GM19240 (cell line): ENCODE measurements around the gene CNTNAP2.
"Not testable (repeated sequence)": the region's sequence is repeated elsewhere in the genome, so short reads cannot be mapped to it uniquely, and the experiment has no call there.

ENCODE experiments used
- DNase-seq: peaks from one replicate; pipeline ENCODE4 v3.0.0; 2011; ENCODE audit warnings: low spot score; ENCODE audit not compliant: insufficient read length

The CNTNAP2 gene

DNA sequence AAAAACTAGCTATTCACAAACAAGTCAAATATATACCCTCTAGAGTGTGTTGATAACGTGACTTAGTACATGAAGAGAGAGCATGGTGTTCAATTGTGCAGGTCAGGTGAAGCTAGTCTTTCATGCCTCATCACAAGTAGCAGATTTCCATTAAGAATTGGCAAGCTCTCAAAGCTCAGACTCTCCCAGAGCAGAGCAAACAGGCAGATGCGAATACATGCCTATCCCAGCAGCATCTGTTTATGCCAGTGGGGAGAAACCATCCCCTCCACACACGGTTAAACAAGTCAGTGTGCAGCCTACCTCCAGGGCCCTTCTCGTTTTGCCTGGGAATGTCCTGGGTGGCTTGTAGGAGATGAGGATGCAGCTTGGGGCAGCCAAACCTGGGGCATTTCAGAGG is 1941.5 kb downstream of the CNTNAP2 start:
- no peak for DNase-seq

- DNase-seq: no peak
These were observed 1942.2 kb downstream of the CNTNAP2 start for GRCh38 chr7:148058753-148059152.

DNA sequence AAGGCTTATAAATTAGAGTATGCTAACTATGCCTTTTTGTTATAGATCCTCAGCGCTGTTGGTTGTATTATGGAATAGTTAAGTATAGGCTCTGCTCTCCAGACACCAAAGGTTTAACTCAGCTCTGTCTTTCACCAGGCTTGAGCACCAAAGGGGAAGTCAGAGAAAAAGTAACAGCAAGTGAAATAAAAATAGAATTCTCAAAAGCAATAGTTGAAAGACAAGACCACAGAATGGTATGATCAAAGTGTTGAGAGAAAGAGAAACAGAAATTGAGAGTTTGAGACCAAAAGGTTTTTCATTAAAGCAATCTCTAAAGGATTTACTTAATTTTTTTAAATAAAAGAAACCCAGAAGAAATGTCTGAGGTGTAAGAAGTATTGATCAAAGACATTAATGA is 1944.1 kb downstream of the CNTNAP2 start:
- no peak for DNase-seq

DNA sequence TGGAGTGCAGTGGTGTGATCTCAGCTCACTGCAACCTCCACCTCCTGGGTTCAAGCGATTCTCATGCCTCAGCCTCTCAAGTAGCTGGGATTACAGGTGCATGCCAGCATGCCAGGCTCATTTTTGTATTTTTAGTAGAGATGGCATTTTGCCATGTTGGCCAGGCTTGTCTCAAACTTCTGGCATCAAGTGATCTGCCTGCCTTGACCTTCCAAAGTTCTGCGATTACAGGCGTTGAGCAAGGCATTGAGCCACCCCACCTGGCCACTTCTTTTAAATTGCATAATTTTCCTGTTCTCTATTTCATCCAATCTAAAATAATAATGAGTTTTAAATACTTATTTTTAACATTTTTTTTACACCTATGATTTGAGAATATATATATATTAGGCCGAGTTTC is 1961.5 kb downstream of the CNTNAP2 start:
- DNase-seq: not testable (repeated sequence)

DNA sequence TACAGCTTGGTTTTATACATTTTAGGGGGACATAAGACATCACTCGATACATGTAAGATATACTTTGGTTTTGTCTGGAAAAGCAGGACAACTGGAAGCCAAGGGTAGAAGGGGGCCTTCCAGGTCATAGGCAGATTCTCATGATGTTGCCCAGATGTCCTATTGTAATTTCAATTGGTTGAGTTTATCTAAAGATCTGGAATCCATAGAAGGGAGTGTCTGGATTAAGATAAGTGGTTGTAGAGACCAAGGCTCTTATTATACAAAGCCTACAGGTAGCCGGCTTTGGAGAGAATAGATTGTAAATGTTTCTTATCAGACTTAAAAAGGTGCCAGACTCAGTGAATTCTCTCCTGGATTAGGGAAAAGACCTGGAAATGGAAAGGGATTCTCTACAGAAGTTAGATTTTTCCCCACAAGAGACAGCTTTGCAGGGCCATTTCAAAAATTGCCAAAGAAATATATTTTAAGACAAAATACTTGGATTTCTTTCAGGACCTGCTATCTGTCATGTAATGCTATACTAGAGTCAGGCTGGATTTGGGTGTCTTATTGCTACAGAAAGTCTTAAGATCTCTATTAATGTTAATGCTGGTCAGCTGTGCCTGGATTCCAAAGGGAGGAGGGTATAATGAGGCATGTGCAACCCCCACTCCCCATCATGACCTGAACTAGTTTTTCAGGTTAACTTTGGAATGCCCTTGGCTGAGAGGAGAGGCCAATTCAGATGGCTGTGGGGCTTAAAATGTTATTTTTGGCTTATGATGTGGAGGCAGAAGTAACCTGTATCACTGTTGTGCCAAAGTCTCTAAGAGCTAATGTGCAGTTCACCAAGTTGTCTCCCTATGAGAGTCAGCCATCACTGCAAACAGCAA is 1962.8 kb downstream of the CNTNAP2 start:
- DNase-seq: no peak

GRCh38 chr7:148083448-148083847 is 1966.8 kb downstream of the CNTNAP2 start:
- DNase-seq: no peak

DNA sequence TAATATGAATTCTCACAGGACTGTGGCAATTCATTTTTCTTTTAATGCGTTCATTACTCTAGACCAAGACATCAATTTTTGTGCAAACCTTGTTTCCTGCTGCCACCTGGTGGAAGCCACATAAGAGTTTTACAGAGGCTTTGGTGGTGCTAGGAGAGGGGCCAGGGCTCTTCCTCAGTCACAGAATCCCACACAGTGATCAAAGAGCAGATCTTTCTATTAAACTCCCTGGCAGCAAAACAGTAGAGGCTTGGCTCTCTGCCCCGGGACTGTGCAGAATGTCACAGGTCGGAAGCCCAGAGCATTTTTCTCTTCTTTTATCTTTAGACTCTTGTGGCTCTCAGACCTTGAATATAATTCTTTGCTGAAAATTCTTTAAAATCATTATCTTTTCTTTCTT is 1967.5 kb downstream of the CNTNAP2 start:
- DNase-seq: no peak

DNA sequence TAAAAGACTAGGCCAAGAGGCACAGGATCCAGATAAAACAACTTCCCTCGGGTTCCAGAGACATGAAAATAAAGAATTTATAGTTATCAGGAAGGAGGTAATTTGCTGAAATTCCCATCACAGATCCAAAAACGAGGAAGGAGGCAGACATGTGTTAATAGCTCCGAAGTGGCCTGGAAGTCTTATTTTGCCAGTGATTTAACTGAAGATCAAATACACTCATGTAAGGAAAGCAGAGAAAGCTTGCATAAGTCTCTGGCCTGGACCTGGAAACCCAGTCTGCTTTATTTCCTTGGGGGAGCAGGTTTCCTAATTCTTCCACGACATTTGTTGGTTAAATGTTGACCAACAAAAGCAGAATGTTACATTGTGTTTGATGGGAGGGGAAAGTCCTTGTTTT is 1975.3 kb downstream of the CNTNAP2 start:
- DNase-seq: no peak

GRCh38 chr7:148093375-148094166 is 1977.0 kb downstream of the CNTNAP2 start:
- DNase-seq: no peak

GRCh38 chr7:148095066-148095465 is 1978.5 kb downstream of the CNTNAP2 start:
- no peak for DNase-seq

DNA sequence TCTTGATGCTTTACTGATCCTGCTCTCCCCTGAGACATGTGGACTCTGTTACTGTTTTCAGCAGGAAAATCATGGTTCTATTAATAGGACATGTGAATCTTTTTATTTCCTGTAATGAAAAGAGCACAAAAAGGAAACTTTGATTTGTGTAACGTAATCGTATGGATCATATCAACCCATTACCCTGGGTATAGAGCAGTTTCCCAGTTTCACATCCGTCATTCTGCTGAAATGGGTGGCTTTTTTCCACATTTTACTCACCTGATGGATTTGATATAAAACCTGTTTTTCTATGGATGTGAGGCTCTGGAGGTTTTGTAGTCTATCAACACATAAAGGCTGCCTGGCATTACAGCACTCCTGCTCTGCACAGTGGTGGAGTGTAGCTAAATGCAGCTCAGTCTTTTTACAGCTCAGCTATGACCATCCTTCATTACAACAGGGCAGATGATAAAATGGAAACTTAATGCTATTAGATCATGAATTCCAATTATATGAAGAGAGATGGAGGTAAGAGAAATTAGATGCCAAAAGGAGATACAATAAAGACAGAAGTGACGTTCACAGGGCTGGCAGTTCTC is 1987.6 kb downstream of the CNTNAP2 start:
- DNase-seq: no peak

- DNase-seq: no peak
These were observed 1988.3 kb downstream of the CNTNAP2 start for GRCh38 chr7:148104924-148105323.

- no peak for DNase-seq
These were observed 1989.3 kb downstream of the CNTNAP2 start for GRCh38 chr7:148105853-148106252.

DNA sequence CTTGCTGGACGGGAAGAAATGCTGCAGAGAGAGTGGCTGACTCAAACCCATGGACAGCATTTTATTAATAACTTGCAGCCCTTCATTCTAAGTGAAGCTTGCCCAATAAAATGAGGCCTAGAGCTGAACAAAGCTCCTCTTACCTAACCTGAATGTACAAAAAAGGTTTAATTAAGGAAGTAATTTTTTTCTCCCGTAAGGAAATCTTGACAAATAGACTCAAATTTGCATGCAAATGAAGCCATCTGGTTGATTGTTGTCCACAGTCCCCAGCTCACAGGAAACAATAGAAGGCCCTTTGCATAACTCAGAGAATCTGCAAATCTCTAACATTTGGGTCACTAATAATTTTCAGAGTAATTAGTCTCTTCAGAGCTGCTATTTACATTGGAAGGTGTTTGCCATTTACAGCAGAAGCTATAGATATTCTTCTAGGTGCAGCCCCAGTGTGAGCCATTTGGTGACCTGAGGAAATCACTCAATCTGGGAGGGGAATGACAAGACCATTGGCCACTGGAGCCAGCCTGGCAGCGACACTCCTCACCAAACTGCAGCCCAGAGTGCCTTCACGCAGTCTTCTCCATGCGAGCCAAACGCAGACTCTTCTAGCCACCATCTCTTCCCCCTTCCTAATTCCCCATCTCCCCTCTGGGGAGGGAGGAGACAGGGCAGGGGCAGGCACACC is 1991.0 kb downstream of the CNTNAP2 start:
- DNase-seq: no peak

DNA sequence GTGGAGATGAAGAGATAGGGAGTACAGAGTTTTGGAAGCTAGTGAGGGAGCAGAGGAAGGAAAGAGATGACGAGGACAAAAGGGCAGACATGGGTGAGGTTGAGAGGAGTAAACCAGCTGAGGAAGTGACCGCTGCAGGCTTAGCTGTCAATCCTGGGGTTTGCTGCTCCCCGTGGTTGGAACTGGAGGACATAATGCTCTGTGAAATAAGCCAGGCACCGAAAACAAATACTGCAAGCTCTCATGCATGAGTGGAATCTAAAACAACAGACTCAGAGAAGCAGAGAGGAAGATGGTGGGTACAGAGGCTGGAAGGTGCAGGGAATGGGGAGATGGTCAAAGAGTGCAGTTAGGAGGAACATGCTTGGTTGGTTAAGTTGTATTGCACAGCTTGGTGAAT is 1991.8 kb downstream of the CNTNAP2 start:
- DNase-seq: no peak

GRCh38 chr7:148110097-148110868 is 1993.7 kb downstream of the CNTNAP2 start:
- DNase-seq: no peak

GRCh38 chr7:148114804-148115203 is 1998.2 kb downstream of the CNTNAP2 start:
- DNase-seq: no peak

DNA sequence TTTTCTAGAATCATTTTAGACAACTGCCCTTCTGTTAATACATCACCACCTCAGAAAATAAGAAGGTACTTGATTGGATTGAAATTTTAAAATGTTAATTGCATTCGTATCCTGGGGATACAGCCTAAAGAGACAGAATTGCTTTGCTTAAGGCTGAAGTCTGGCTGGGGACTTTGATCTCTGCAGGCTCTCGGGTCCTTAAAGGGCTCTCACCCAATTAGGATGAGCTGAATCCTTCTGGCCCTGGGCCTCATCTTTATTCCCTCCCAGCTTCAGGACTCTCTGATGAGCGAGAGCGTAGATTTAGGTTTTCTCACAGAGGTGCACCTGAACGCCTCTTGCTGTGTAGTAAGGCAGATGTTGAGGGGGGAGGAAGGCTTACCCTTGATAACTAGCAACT is 1998.7 kb downstream of the CNTNAP2 start:
- no peak for DNase-seq

DNA sequence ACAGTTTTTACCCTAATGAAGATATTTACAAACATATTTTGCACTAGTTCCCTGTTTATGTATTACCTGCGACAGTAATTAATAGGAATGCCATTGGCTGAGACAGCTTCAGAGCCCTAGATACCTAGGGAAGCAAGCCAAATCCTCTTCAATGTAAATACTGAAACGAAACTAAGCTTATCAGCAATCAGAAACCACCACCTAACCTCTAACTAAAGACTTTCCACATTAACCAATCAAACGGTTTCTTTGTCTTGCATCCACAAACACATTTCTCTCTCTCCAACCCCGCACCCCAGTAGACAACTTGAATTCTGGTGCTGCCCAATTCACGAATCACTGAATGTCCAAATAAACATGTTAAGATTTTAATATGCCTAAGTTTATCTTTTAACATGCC is 1999.6 kb downstream of the CNTNAP2 start:
- DNase-seq: no peak

- no peak for DNase-seq
These were observed 2000.3 kb downstream of the CNTNAP2 start for GRCh38 chr7:148116829-148117403.

DNA sequence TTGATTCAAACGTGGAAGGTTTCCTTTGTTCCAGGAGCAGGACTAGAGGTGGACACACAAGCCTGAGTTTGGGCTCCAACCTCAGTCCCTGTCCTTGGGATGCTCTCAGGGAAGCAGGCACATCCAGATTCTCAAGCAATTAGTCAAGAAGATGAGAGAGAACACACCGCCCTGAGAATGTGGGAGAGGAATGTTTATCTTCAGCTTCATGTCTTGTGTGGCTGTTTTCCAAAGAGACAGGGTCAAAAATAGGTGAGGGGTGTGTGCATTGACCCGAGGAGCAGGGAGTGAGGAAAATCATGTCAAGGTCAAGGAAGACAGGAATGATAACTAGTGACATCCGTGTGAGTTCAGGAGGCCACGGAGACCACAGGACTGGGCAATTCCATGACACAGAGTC is 2001.8 kb downstream of the CNTNAP2 start:
- no peak for DNase-seq
